Activated naive CD4-positive, alpha-beta T cell (primary cell): ENCODE measurements around the gene COMP.
"Not testable (repeated sequence)": the region's sequence is repeated elsewhere in the genome, so short reads cannot be mapped to it uniquely, and the experiment has no call there.

Experiments used
- DNase-seq, 4 experiments: peaks; one replicate each; lab custom pipeline; 2025; lab: John Stamatoyannopoulos, UW

The COMP gene

GRCh38 chr19:18745931-18746330 is 45.2 kb downstream of the COMP start:
- no peak for DNase-seq

- no peak for DNase-seq
Measured at GRCh38 chr19:18745012-18745735, 45.9 kb downstream of the COMP start.

GRCh38 chr19:18743784-18744418 is 47.2 kb downstream of the COMP start:
- DNase-seq: no peak

- no peak for DNase-seq
Measured at GRCh38 chr19:18742838-18743783, 48.0 kb downstream of the COMP start.

GRCh38 chr19:18742324-18742723 is 48.8 kb downstream of the COMP start:
- no peak for DNase-seq

GRCh38 chr19:18741124-18742121 is 49.7 kb downstream of the COMP start:
- DNase-seq: no peak

- no peak for DNase-seq
Measured at GRCh38 chr19:18738961-18739690, 52.0 kb downstream of the COMP start.

- no peak for DNase-seq
Measured at GRCh38 chr19:18737954-18738351, 53.2 kb downstream of the COMP start.

- DNase-seq: no peak
Measured at GRCh38 chr19:18737337-18737953, 53.7 kb downstream of the COMP start.

- no peak for DNase-seq
Measured at GRCh38 chr19:18736415-18737336, 54.4 kb downstream of the COMP start.

GRCh38 chr19:18735752-18736151 is 55.4 kb downstream of the COMP start:
- no peak for DNase-seq

GRCh38 chr19:18735324-18735723 is 55.8 kb downstream of the COMP start:
- DNase-seq: no peak

GRCh38 chr19:18733762-18734332 is 57.3 kb downstream of the COMP start:
- not testable (repeated sequence) for DNase-seq

GRCh38 chr19:18733196-18733647 is 57.9 kb downstream of the COMP start:
- no peak for DNase-seq
